T-helper 1 cell treated with Interleukin-12 subunit alpha and Interleukin-12 subunit beta and Interleukin-4 antibody, amounts not matched to agents 30 ng/mL and 1 ng/mL, for 36 hours (primary cell): Measurements from ENCODE around the gene IFT88. TPM values are rescaled to one million over a fixed set of nuclear protein-coding genes. Genes with fewer than 3 reads are reported as not detected.

Experiments
- intact Hi-C: fragments of 100-400 bp; cut with micrococcal nuclease; formaldehyde crosslinking; loops from one replicate; pipeline ENCODE4 v1.15.1; 2024
- total RNA-seq: library from RNA; stranded (reverse); gene quantifications from 2 replicates; pipeline ENCODE4 v1.2.3, GENCODE V29; 2022

The IFT88 gene
- total RNA-seq, 1 donor from 2014 or later = 4.6 TPM

DNA sequence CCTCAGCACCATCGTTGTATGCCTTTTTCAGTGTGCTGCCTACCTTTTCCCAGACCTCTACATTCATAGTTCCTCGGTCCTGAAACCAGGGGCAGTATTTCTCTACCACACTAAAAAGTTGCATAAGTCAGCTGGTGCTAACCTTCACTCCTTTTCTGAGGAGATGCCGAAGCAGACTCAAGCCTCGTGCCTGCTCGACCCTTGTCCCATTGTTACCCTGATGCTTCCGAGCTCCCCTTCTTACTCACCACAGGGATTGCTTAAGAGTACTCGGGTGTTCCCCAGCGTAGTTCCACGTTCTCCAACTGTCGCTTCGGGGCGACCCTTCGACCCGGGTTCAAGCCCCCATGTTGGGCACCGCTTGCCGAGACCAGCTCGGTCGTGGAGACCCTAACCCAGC lies 117.6 kb downstream of the IFT88 start:
- intact Hi-C loops = no loop called here

DNA sequence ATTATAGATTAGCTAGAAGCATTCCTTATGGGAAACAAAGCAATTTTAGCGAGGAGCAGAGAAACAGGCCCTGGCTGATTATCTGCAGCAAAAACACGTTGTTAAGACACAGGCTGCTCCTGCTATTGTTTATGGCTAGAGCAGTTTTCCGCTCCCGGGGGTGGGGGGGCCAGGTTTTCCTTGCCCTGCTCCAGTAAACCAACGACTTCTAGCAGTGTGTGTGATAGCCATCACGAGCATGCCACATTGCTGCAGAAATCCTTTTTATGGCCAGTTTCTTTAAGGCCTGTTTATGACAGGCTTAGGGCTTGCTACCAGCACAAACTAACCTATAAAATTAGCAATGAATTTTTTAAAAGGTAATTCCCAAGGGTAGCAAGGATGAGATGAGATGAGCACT lies 118.1 kb downstream of the IFT88 start:
- intact Hi-C loops = no loop called here

GRCh38 chr13:20686167-20686566 lies 119.2 kb downstream of the IFT88 start:
- intact Hi-C loops = no loop called here

- intact Hi-C loops = no loop called here
Observed at GRCh38 chr13:20686863-20687579, 120.1 kb downstream of the IFT88 start.

- intact Hi-C loops = no loop called here
Observed at GRCh38 chr13:20689291-20689690, 122.3 kb downstream of the IFT88 start.

GRCh38 chr13:20691616-20692015 lies 124.7 kb downstream of the IFT88 start:
- intact Hi-C loops = no loop called here

DNA sequence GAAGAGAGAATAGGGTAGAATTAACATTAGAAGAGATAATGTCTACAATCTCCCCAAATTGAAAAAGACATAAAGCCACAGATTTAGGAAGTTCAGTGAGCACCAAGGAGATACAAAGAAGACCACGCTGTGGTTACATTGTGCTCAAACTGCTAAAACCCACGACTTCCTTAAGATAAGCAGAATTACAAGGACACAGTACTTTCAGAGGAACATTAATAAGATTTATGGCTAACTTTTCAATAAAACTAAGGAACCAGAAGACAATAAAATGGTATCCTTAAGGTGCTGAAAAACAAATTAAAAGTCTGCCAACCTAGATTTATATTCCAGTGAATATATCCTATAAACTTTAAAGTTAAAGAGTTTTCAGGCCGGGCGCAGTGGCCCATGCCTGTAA lies 129.1 kb downstream of the IFT88 start:
- intact Hi-C loops = no loop called here

- intact Hi-C loops = loop anchor here (5.0 to 10.0 kb wide), 4 partner anchors 435 to 778 kb away; partner anchors contain the start of gene ZDHHC20
Observed at GRCh38 chr13:20699715-20700114, 132.8 kb downstream of the IFT88 start.

- intact Hi-C loops = loop anchor here (5.0 to 10.0 kb wide), 4 partner anchors 435 to 777 kb away; partner anchors contain the start of gene ZDHHC20
Observed at GRCh38 chr13:20700288-20700687, 133.3 kb downstream of the IFT88 start.

DNA sequence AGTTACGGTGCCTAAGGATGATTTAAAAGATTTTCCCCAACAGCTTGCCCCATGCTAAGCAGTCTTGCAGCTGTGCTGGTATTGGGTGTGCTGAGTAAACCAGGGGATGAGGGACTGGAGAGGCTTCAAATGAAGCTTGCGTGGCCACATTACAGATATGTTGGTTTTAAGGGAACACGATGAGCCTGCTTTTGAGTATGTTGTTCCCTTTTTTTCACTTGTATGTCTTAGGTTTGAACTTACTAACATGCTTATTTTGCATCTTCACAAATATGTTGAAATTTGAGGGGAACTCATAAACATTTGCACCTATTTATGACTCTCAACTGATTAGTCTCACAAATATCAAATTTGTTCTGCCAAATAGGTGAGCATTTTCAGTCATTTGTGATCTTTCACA lies 134.5 kb downstream of the IFT88 start:
- intact Hi-C loops = loop anchor here (5.0 to 10.0 kb wide), 4 partner anchors 433 to 776 kb away; partner anchors contain the start of gene ZDHHC20

DNA sequence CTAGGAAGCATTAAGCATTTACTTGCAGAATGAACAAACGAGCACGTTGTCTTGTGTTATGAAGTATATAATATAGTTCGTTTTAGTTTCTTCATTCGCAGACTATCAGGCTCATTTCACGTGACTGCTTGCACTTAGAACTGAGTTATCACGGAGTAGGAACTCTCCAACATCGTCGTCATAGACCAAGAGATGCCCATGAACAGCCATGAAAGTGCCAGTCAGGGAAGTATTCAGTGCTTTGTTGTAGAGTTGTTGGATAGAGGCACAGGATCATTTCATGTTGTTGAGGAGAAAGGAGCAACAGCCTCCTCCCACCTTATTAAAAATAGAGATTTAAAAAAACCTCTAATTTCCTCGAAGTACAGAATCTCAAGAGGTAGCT lies 135.6 kb downstream of the IFT88 start:
- intact Hi-C loops = loop anchor here (2.0 to 10.0 kb wide), 6 partner anchors 126 to 775 kb away; partner anchors contain the start of gene ZDHHC20

- intact Hi-C loops = loop anchor here (2.0 to 10.0 kb wide), 6 partner anchors 126 to 774 kb away; partner anchors contain the start of gene ZDHHC20
Observed at GRCh38 chr13:20702915-20703779, 136.2 kb downstream of the IFT88 start, which contains the start of gene IL17D. IL17D (plus strand) TSS chr13:20703699; CDS start chr13:20704002, 303 bp downstream.

- intact Hi-C loops = loop anchor here (1.0 to 10.0 kb wide), 12 partner anchors 69 to 899 kb away; partner anchors contain the start of genes EEF1AKMT1, IFT88, XPO4 and ZDHHC20
Observed at GRCh38 chr13:20703780-20704458, 137.0 kb downstream of the IFT88 start.

DNA sequence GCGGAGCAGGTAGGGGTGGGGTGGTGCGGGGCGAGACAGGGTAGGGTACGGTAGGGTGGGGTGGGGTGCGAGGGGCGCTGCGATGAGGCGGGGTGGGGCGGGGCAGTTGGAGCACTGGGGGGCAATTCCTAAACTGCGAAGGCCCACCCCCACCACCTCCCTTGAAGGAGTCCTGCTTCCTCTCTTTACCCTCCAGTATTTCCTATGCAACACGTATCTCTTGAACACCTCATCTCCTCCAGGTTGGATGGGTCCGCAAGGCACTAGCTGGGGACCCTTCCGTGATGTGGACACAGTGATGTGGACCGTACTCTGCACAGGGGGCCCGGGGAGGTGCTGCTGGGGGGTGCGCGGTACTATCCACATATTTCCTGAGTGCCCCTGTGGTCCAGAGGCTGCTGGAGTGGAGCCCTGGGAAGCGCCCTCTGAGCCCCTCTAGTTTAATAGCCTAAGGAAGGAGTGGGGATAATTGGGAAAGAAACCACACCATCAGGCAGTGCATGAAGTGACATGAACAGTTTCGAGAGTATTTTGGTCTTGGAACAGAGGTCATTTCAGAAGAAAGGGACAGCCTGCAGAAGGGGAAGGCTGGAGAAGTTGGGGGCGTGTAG lies 137.6 kb downstream of the IFT88 start:
- intact Hi-C loops = loop anchor here (1.0 to 10.0 kb wide), 10 partner anchors 69 to 898 kb away; partner anchors contain the start of genes EEF1AKMT1, IFT88, XPO4 and ZDHHC20

GRCh38 chr13:20706661-20707060 lies 139.7 kb downstream of the IFT88 start:
- intact Hi-C loops = loop anchor here (10.0 kb wide), 1 partner anchor 428 kb away; no protein-coding TSS in a partner anchor

- intact Hi-C loops = loop anchor here (10.0 kb wide), 1 partner anchor 427 kb away; no protein-coding TSS in a partner anchor
Observed at GRCh38 chr13:20708216-20708615, 141.3 kb downstream of the IFT88 start.

DNA sequence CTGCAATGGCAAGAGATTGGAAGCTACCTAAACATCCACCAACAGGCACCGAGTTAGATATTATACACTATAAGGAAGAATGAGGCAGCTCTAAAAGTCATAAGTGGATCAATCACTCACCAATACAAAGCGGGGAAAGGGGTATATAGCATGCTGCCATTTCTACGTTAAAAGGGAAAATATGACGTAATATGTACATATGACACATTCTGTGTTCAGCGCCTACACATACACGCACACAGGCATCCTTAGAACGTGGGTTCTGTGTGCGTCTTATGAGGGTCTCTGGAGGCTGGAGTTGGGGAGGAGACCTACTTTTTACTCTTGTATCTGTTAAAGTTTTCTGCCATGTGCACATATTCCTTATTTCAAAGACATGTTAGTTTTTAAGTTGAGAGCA lies 142.4 kb downstream of the IFT88 start:
- intact Hi-C loops = loop anchor here (10.0 kb wide), 1 partner anchor 425 kb away; no protein-coding TSS in a partner anchor

GRCh38 chr13:20709782-20710181 lies 142.8 kb downstream of the IFT88 start:
- intact Hi-C loops = loop anchor here (10.0 kb wide), 1 partner anchor 425 kb away; no protein-coding TSS in a partner anchor

GRCh38 chr13:20711301-20712044 lies 144.5 kb downstream of the IFT88 start:
- intact Hi-C loops = loop anchor here (1.0 kb wide), 3 partner anchors 117 to 216 kb away; no protein-coding TSS in a partner anchor

- intact Hi-C loops = no loop called here
Observed at GRCh38 chr13:20713014-20713376, 146.0 kb downstream of the IFT88 start.
